ENCODE measurements around the gene HECW1. TPM values are rescaled to one million over a fixed set of nuclear protein-coding genes. Genes with fewer than 3 reads are reported as not detected.
A peak's percentile ranks its signal among the peaks of the same experiment; 100 is the strongest.
"Not testable (repeated sequence)": the region's sequence is repeated elsewhere in the genome, so short reads cannot be mapped to it uniquely, and the experiment has no call there.

Gene HECW1
- total RNA-seq, 1 donor from 2014 or later: not detected

DNA sequence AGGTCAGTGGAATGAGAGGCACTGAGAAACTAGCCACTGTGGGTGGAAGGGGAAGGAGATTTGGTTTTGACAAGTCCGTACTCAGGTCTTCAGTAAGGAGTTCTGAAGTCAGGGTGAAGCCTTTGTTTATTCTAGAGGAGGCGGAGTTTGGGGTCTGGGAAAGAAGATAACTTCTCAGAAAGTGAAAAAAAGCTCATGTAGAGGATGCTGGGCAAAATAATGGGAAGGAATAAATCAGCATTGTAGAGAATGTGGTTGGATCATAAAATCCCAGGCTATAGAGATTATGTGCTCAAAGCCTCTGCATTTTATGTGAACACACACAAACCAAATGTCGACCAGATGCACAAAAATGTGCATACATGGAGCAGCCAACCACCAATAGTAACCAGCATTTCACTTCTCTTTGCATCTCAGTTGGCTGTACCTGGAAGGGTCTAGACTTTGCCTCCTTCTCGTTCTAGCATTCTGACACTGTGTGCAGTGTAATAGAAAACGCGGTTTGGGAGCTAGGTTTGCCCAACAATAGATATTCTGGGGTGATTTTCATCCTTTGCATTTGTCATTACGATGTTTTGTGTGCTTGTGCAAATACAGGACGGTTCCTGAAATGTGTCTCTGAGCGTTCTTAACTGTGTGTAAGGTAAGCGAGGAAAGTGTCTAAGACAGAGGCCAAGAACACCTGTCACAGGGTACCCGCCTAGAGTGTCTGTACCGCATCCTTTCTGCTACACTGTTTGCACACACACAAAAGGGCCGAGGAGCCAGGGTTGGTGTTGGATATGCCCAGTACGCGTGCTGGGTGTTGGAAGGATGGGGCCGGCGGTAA, 603 bp upstream of the HECW1 start:
- no peak for DNase-seq (ENCODE audit: low read depth)

- no peak for DNase-seq (ENCODE audit: low read depth)
These were observed 634 bp downstream of the HECW1 start for GRCh38 chr7:43112941-43113621.

- no peak for DNase-seq (ENCODE audit: low read depth)
These were observed 1.4 kb downstream of the HECW1 start for GRCh38 chr7:43113622-43114457.

DNA sequence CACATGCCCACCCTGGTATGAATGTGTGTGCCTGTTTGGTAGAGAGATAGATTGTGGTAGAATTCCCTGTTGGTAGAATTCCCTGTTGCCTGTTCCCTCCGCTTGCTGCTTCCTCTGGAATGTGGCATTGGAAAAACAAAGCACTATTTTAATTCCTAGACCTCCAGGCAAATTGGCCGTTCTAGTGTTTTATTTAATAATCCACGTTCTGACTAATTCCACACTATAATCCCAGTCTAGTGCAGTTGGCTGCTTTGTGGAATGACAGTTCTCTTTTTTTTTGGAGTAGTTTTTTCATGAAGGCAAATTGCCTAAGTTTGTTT, 2.0 kb downstream of the HECW1 start:
- no peak for DNase-seq (ENCODE audit: low read depth)

DNA sequence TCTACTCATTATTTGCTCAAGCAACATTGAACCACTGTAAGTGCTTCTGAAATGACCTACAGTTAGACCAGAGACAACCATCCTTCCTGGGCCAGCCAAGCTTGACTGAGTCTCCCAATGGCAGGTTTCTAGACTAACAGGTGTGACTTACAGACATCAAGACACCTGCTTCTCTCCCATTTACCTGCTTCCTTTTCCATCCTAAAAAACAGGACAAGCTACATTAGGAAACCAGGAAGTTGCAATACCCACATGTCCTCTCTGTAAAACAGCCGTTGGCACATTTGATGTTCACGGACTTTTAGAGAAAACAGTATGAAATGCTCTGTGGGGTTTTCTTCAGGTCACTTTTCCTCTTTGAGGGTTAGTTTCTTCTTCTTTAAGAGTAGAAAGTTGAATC, 4.0 kb downstream of the HECW1 start:
- no peak for DNase-seq (ENCODE audit: low read depth)

DNA sequence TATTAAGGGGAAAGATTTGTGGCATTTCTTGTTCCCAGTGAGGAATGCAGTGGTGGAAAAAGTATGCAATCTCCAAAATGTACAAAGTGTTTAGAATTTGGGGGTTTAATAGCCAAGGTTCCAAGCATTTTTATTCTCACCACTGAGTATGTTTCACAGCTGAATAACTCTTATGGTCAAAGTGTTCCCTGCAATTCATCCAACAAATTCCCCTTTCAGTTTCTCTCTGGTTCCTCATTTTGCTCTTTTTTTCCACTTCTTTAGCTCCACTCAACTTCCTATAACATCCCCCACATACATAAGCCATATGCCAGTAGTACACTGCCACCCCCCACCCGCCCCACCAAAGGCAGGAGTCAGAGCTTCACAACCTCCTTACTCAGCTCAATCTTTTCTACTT, 4.6 kb downstream of the HECW1 start:
- no peak for DNase-seq (ENCODE audit: low read depth)

DNA sequence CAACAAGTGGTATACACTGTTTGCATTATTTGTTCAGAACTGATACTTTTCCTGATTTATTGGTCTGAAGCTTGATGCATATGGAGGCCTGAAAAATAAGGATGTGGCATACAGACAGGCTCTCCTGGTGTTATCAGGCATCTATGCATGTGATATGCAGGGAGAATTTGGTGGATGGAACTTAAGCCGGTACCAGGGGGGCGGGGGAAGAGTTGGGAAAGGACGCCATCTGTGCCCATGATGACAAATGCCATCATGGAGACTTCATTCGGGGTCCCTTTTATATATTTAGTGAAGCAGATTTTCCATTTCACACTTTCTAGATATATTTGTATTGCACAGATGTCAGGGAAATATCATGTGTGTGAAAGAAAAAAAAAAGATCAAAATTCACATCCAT, 5.4 kb downstream of the HECW1 start:
- DNase-seq (ENCODE audit: low read depth): no peak

- no peak for DNase-seq (ENCODE audit: low read depth)
These were observed 5.9 kb downstream of the HECW1 start for GRCh38 chr7:43118313-43118712.

DNA sequence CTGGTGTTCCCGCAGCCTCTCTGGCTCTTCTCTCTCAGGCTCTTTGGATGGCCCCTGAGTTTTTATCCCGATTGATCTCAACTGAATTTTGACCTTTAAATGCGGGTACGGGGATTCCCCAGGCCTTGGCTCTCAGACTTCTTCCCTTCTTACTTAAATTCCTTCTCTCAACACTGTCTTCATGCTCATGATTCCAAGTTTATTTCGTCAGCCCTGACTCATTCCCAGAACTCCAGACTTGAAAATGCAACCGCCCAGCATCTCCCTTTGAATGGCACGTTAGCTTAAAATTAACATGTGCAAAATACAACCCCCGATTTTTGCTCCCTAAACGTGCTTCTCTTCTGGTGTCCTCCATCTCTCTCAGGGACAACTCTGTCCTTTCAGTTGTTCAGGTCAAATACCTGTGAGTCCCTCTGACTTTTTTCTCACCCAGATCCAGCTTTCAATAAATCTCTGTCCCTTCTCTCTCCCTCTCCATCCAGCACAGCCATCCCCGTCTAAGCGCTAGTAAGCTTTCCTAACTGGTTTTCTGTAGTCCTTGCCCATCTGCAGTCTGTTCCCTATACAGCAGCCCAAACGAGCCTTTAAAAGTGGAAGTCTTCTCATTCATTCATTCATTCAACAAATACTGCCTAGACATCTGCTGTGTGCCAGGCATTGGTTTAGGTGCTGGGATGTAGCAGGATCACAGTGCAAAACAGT, 7.1 kb downstream of the HECW1 start:
- peak; percentile 18 for DNase-seq (ENCODE audit: low read depth)

- no peak for DNase-seq (ENCODE audit: low read depth)
These were observed 9.5 kb downstream of the HECW1 start for GRCh38 chr7:43121973-43122372.

- DNase-seq (ENCODE audit: low read depth): no peak
These were observed 11.0 kb downstream of the HECW1 start for GRCh38 chr7:43123457-43123856.

DNA sequence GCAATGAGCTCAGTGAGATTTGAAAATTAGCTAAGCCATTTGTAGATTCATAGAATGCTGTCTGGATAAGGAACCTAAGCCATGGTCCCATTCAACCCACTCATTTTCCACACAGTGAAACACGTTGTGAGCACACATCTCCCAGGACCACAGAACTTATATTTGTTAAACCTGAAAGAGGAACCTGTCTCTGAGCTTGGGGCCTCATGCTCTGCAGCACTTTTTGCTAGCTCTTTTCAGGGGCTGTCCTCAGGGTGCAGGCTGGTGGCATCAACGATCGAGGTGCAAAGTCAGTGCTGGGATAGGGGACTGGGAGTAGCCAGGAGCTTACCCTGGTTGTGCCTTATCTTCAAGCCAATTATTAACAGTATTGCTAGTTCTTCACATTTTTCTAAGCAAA, 11.9 kb downstream of the HECW1 start:
- DNase-seq (ENCODE audit: low read depth): no peak

DNA sequence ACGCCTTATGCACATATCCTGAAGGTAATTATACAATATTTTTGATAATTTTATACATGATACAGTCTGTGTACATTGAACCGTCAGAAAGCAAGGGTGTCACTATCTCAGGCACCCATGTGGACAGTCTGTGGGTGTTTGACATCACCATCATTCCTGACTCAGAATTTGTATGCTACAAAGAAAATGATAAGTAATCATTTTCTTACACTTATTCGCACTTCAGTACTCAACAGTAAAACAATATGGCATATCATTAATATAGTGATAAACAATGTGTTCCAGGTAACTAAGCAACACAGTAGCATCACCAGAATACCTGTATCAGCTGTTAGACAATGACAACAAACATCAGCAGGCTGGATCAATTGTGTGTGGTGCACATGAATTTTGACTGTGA, 17.9 kb downstream of the HECW1 start:
- no peak for DNase-seq (ENCODE audit: low read depth)

DNA sequence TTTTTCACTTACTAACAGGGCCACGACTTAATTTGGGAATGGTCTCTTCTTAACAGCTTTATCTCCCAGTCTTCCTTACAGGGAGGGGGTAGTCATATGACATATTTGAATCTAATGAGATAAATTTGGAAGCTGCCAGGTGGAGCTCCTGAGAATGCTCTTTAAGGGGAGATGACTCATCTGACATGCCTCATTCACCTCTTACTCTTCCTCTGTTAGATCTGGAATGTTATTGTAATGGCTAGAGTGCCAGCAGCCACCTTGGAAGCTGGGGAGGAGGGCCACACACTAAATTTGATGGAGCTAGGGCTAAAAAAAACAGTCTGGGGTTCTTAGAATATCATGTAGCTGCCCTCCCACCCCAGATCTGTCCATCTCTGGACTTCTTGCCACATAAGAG, 22.7 kb downstream of the HECW1 start:
- DNase-seq (ENCODE audit: low read depth): no peak

GRCh38 chr7:43136064-43136463, 23.6 kb downstream of the HECW1 start:
- no peak for DNase-seq (ENCODE audit: low read depth)

GRCh38 chr7:43137121-43137744, 24.8 kb downstream of the HECW1 start:
- DNase-seq (ENCODE audit: low read depth): not testable (repeated sequence)

DNA sequence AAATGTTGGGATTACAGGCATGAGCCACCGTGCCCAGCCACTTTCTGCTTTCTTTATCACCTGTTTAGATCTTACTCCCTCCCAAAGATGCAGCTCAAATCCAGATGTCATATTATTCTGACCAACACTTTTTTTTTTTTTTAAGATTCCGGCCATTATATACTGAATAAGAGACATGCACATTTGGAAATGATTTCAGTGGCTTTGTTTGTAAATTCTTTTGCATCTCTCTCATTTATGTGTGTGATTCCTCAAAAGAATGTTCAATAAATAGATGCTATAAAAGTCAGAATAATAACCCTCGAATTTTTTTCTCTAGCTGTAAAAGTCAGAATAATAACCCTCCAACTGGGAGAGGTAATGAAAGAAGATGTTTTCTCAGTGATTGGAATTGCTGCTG, 25.4 kb downstream of the HECW1 start:
- DNase-seq (ENCODE audit: low read depth): no peak

GRCh38 chr7:43138710-43139109, 26.3 kb downstream of the HECW1 start:
- DNase-seq (ENCODE audit: low read depth): no peak

GRCh38 chr7:43139137-43139536, 26.7 kb downstream of the HECW1 start:
- no peak for DNase-seq (ENCODE audit: low read depth)

- DNase-seq (ENCODE audit: low read depth): no peak
These were observed 27.7 kb downstream of the HECW1 start for GRCh38 chr7:43140186-43140585.

DNA sequence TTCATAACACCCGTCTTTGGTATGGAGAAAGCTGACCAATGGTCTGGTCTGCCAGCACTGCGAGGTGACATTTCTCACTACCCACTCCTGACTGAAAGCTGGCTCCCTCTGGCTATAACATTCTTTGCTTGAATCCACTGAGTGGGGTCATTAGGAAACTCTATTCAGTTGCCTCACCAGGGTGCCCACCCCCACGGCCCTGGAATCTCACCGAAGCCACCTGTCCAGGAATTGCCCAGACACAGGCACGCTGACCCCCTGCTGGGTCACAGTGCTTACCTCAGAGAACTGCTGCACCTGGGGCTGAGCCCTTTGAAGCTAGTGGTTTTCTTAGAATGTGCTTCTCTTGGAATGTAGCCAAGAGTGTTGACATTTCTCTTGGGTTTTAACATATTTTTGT, 28.6 kb downstream of the HECW1 start:
- DNase-seq (ENCODE audit: low read depth): no peak
